Measurements from ENCODE around the gene SPRYD7. TPM values are rescaled to one million over a fixed set of nuclear protein-coding genes. Genes with fewer than 3 reads are reported as not detected.
A peak's percentile ranks its signal among the peaks of the same experiment; 100 is the strongest.

SPRYD7 gene
- 10 to 100 TPM; 11.1 to 15.7 (median 13.1) TPM for total RNA-seq

DNA sequence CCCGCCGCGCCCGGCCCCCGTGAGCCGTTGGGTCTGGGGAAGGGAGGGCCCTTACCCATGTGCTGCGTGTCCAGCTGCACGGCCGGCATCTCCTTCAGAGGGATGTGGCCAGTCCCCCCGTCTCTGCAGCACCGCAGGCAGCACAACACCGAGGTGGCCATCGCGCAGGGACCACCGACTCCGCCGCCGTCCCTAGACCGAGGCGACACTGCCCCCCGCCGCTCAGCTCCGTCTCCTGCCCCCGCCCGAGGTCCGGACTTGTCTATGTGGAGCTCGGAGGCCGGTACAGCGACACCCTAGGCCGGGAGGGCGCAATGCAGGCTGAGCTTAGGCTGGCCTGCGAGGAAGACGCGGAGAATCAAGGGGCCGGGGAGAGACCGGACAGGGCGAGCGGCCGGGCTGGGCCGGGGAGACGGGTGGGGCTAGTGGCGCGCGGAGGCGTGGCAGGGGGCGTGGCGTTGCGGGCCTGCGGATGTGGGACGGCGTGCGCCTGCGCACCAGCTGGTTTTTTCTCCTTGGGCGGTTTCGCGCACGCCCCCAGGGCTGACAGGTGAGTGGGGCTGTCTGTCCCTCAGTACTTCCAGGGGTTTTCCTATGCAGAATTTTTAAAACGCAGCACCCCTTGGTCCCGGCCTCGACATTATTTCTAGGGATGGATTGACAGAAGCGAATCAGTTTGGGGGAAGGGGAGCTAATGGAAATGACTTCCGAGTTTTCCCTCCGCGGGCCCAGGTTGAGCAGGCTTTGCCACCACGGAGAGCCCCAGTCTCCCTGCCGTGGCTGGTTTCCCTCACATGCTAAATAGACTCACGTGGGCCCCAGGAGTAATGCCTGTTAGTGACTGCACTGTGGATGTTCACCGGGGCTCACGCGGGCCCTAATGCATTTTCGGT, at the start of gene SPRYD7:
SPRYD7 (minus strand) TSS at position 266 of the 893 bp plus-strand sequence; CDS start at position 161, 105 bp downstream.
- intact Hi-C loops (cut with DNase I; ENCODE audit: low total_unique reads) (no loop called here), in situ Hi-C loops (cut with MboI; ENCODE audit: low pct_ligation_motif_present in 1 of 4, low pct_unique_long_range_greater_than_20kb in 1 of 4, low sequenced_read_pairs in 3 of 4) (no loop called here)
- Histone ChIP-seq H3K9me3 (no peaks in the 10 kb centered on the region), H3K4me3 (peak within 1 kb of the TSS; percentile 75 to 97 (median 85)), H3K4me1 (peaks cover 0 to 47% (median 16%) of the 10 kb centered on the region in 4 donors), H3K27me3 (no peaks in the 10 kb centered on the region), H3K36me3 (no peaks in the 10 kb centered on the region), H3K27ac (peak within 1 kb of the TSS; percentile 90 to 94 (median 92))
- TF ChIP-seq, protein P1, sequence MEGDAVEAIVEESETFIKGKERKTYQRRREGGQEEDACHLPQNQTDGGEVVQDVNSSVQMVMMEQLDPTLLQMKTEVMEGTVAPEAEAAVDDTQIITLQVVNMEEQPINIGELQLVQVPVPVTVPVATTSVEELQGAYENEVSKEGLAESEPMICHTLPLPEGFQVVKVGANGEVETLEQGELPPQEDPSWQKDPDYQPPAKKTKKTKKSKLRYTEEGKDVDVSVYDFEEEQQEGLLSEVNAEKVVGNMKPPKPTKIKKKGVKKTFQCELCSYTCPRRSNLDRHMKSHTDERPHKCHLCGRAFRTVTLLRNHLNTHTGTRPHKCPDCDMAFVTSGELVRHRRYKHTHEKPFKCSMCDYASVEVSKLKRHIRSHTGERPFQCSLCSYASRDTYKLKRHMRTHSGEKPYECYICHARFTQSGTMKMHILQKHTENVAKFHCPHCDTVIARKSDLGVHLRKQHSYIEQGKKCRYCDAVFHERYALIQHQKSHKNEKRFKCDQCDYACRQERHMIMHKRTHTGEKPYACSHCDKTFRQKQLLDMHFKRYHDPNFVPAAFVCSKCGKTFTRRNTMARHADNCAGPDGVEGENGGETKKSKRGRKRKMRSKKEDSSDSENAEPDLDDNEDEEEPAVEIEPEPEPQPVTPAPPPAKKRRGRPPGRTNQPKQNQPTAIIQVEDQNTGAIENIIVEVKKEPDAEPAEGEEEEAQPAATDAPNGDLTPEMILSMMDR (IDR thresholded peaks at IDR 0.05), result peak; percentile 85 to 99 (median 92)
- TF ChIP-seq EP300 (IDR thresholded peaks at IDR 0.05; ENCODE audit: low read depth) (no peak), POLR2AphosphoS5 (IDR thresholded peaks at IDR 0.05) (peak; percentile 64 to 87 (median 77)), POLR2A (IDR thresholded peaks at IDR 0.05) (peak; percentile 80)
- 0% methylated on average over 66 of the region's 71 CpGs; no CpG with 5 or more reads in 1 of the 2 donors for WGBS, 2 donors (ENCODE audit: low coverage in 1 of 2)
- peak; percentile 99 for DNase-seq

DNA sequence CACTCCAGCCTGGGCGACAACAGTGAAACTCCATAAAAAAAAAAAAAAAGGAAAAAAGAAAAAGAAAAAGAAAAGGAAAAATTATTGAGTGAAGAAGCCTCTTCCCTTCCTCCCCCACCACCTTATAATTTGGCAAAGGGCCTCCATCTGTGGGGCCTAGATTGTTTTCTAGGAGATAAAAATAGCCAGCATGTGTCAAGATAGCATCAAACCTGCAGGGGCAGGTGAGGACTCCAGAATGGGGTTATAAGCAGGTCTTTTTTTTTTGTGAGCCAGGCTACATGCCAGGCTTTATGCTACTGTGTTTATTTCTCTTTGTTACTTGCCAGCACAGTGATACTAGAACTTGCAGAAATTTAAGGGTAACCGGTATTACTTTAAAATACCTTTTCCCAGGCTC, 49.0 kb upstream of the SPRYD7 start:
- in situ Hi-C loops (cut with MboI; ENCODE audit: low pct_ligation_motif_present in 1 of 4, low pct_unique_long_range_greater_than_20kb in 1 of 4, low sequenced_read_pairs in 3 of 4), result loop anchor here (25.0 kb wide), 4 partner anchors 552 to 1077 kb away; partner anchors contain the start of gene RNASEH2B (in 4 of the 4)
- no peak overlapping the region for H3K4me3 ChIP-seq
- intact Hi-C loops (cut with DNase I; ENCODE audit: low total_unique reads), result no loop called here
- no peak for DNase-seq
- no peak for TF ChIP-seq POLR2AphosphoS5 (IDR thresholded peaks at IDR 0.05)
- TF ChIP-seq POLR2A (IDR thresholded peaks at IDR 0.05), result no peak
- TF ChIP-seq, protein P1 (IDR thresholded peaks at IDR 0.05), result no peak
- H3K9me3 ChIP-seq, result no peaks in the 10 kb centered on the region
- WGBS, 2 donors (ENCODE audit: low coverage in 1 of 2), result 79 to 80% methylated on average over 2 of the region's 2 CpGs
- no peaks in the 10 kb centered on the region for H3K4me1 ChIP-seq
- no peaks in the 10 kb centered on the region for H3K27me3 ChIP-seq
- H3K27ac ChIP-seq, result no peak overlapping the region
- no peaks in the 10 kb centered on the region for H3K36me3 ChIP-seq

GRCh38 chr13:49980266-49980665, 44.1 kb upstream of the SPRYD7 start:
- in situ Hi-C loops (cut with MboI; ENCODE audit: low pct_ligation_motif_present in 1 of 4, low pct_unique_long_range_greater_than_20kb in 1 of 4, low sequenced_read_pairs in 3 of 4), result loop anchor here (5.0 to 25.0 kb wide), 5 partner anchors 557 to 1082 kb away; partner anchors contain the start of gene RNASEH2B (in 4 of the 4)
- no peaks in the 10 kb centered on the region for H3K4me1 ChIP-seq
- DNase-seq, result no peak
- no peaks in the 10 kb centered on the region for H3K36me3 ChIP-seq
- no peaks in the 10 kb centered on the region for H3K9me3 ChIP-seq
- H3K27ac ChIP-seq, result no peak overlapping the region
- no peaks in the 10 kb centered on the region for H3K27me3 ChIP-seq
- H3K4me3 ChIP-seq, result no peak overlapping the region
- intact Hi-C loops (cut with DNase I; ENCODE audit: low total_unique reads), result no loop called here
- TF ChIP-seq, protein P1 (IDR thresholded peaks at IDR 0.05), result no peak
- TF ChIP-seq POLR2AphosphoS5 (IDR thresholded peaks at IDR 0.05), result no peak
- TF ChIP-seq EP300 (IDR thresholded peaks at IDR 0.05; ENCODE audit: low read depth), result no peak
- TF ChIP-seq POLR2A (IDR thresholded peaks at IDR 0.05), result no peak

DNA sequence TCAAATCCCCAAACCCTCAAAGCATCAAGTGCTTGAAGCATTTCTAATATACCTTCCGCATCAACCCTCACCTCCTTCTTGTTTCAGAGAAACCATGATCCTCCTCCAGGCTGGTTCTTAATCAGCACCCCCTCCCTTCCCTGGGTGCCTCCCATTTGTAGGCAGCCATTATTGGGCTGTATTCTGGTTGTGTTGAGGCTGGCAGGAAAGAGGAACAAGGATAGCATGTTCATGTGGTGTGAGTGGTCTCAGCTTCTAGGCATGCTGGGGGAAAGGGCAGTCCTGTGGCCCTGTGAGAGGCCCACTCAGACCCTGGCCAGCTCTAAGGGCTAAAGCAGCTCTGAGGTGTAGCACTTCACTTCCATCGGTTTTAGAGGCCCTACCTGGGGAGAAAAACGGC, 41.9 kb upstream of the SPRYD7 start:
- WGBS, 2 donors (ENCODE audit: low coverage in 1 of 2), result 97% methylated on average over 3 of the region's 3 CpGs; no CpG with 5 or more reads in 1 of the 2 donors
- Histone ChIP-seq H3K4me1 (peaks cover 0 to 2% (median 0%) of the 10 kb centered on the region in 4 donors), H3K36me3 (no peaks in the 10 kb centered on the region), H3K27ac (no peak overlapping the region), H3K9me3 (no peaks in the 10 kb centered on the region), H3K27me3 (no peaks in the 10 kb centered on the region), H3K4me3 (no peak overlapping the region)
- intact Hi-C loops (cut with DNase I; ENCODE audit: low total_unique reads) (no loop called here), in situ Hi-C loops (cut with MboI; ENCODE audit: low pct_ligation_motif_present in 1 of 4, low pct_unique_long_range_greater_than_20kb in 1 of 4, low sequenced_read_pairs in 3 of 4) (loop anchor here (10.0 to 25.0 kb wide), 5 partner anchors 547 to 1084 kb away; partner anchors contain the start of gene RNASEH2B (in 4 of the 4))
- TF ChIP-seq POLR2AphosphoS5 (IDR thresholded peaks at IDR 0.05), result no peak
- TF ChIP-seq, protein P1 (IDR thresholded peaks at IDR 0.05), result no peak
- no peak for TF ChIP-seq EP300 (IDR thresholded peaks at IDR 0.05; ENCODE audit: low read depth)
- no peak for TF ChIP-seq POLR2A (IDR thresholded peaks at IDR 0.05)
- no peak for DNase-seq
